HG02610 (cell line): ENCODE data around the gene POU2F3.
"Not testable (repeated sequence)": the region's sequence is repeated elsewhere in the genome, so short reads cannot be mapped to it uniquely, and the experiment has no call there.

ENCODE experiments used
- ATAC-seq: cut with Tn5 transposase; IDR thresholded peaks from one replicate; pipeline ENCODE4 v1.9.1; 2021; ENCODE audit warnings: mild to moderate bottlenecking, moderate library complexity; ENCODE audit not compliant: unreplicated experiment

The POU2F3 gene

DNA sequence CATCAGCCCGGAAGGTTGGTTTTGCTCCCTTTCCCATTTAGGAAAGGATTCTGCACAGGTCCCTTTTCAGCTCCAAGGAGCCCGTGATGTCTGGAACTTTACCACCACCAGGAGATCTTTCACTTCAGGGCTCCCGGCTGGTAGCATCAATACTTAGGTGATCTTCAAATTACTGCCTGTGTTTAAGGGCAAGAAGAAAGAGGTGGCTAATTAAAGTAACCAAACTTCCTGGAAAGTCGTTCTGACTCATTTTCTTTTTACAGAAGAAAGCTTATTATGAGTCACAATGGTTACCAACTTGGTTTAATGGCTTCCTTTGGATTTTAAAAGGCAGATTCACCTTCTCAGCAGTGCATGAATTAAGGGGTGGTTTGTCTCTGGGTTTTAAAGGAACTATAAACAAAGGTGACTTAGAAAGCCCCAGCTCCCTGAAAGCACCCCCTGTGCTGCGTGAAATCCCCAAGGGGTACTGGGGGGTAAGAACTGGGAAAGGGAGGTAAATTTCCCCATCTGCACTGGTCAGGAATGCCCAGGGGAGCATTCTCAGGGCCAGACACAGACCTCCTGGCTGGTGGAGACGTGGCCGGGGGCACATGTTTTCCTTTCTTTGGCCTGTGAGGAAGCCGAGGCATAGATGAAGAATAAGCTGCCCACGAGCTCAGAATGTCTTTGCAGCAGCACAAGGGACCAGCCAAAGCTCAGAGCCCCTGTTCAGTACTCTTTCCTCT lies 8.8 kb downstream of the POU2F3 start:
- ATAC-seq, result peak; percentile 70

DNA sequence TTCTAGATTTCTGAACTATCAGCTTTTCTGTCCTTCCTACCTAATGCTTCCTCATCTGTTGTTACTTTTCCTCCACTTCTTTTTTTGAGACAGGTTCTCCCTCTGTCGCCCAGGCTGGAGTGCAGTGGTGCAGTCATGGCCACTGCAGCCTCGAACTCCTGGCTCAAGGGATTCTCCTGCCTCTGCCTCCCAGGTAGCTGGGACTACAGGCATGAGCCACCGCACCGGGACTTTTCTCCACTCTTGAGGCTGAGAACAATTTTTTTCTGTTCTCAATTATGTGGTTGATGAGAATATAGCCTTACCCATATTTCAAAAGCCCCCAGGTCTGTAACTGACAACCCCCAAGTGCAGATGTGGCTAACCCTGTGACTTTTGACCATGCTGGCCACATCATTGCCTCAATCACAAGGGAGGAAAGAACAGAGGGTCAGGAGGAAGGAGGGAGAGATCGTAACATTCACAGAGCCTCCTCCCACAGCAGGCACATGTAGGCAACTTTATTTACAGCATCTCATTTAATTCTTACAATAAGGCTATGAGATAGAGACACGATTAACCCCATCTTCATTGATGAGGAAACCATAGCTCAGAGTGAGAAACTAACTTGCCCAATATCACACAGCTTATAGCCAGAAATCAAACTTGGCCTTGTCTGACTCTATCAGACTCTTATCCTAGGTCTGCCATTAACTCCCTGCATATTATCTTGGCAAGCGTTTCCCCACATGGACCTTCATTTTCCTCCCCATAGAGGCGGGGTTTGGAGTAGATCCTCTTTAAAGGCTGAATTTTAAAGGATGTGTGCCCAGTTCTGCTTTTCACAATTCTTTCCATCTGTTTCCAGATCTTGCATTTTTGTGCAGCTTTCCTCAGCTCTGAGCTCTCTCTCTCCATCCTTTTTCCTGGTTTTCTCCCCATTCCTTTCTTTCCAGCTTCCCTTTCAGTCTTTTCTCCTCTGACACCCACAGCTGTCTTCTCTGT lies 9.6 kb downstream of the POU2F3 start:
- peak; percentile 23 for ATAC-seq

DNA sequence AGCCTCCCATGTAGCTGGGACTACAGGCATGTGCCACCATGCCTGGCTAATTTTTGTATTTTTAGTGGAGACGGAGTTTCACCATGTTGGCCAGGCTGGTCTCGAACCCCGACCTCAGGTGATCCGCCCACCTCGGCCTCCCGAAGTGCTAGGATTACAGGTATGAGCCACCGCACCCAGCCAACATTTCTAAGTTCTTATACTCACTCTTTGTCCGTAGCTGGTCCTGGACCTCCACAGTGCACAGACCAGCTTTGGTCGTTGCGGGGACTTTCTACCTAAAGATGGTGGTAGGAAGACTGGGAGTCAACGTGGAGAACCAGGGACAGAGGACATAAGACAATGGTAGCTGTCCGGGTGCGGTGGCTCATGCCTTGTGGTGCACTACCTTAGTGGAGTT lies 13.4 kb downstream of the POU2F3 start:
- ATAC-seq, result not testable (repeated sequence)

DNA sequence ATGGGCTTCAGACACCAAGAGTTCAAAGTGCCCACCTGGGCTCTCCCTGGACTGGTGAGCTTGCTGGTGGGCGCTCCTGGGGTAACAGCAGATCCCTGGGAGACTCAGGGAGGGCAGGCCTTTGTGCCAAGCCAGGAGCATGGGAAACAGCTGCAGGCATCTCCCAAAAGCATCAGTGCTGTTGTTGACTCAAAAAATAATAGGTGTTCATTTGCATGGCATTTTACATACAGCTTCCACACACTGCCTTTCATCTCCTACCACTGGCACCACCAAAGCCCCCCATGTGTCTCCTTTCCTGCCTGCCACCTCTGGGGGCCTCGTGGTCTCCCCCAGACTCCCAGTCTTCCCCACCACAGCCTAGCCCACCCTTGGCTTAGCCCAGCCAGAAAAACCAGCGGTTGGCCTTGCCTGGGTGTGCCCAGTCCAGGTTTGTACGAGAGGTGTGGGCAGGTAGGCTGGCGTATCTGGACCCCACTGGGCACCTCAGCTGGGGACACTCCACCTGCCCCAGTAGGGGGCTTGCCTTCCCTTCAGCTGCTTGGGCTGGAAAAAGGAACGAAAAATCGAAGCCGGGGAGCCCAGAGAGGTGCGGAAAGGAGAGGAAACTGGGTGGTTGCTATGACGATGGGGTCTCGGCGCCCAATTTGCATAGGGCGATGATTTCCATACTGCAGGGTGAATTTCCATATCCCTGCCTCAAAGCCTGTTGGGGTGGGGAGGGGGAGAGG lies 15.0 kb downstream of the POU2F3 start:
- ATAC-seq, result peak; percentile 83

- ATAC-seq, result no peak
Measured at GRCh38 chr11:120255519-120255866, 15.6 kb downstream of the POU2F3 start.

DNA sequence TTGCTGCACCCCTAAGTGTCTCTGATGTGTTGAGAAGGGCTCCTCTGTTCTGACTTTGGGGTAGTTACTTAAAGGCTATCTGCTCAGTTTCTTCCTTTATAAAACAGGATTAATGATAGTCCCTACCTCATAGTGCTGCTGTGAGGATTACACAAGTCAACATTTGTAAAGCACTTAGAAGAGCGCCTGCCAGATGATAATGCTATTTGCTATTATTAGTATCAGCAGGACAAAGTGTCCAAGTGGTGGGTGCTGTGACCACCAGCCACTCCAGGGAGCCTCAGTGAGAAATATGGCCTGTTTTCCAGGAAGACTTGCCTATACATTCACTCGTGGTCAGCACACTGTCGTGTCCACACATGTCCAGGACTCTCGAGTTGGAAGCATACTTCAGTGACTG lies 16.2 kb downstream of the POU2F3 start:
- no peak for ATAC-seq

GRCh38 chr11:120256779-120257178 lies 16.8 kb downstream of the POU2F3 start:
- ATAC-seq, result no peak

DNA sequence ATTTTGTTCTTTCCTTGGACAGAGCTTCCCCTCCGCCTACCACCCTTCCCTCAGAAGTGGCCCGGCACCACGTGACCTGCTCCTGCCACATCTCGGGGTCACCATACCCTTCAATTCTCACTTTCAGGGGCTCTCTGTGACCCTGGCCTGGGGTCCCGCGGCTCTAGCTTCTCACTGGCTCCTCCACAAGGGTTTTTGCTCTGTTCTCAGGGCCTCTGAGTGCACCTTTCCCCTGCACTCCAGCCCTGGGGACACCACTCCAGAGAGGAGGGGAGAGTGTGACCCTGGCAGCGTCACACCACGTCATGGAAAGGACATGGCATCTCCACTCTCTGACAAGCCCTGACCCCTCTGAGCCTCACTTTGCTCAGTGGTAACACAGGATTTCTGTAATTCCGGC lies 17.4 kb downstream of the POU2F3 start:
- no peak for ATAC-seq

GRCh38 chr11:120258661-120259060 lies 18.7 kb downstream of the POU2F3 start:
- ATAC-seq, result no peak

DNA sequence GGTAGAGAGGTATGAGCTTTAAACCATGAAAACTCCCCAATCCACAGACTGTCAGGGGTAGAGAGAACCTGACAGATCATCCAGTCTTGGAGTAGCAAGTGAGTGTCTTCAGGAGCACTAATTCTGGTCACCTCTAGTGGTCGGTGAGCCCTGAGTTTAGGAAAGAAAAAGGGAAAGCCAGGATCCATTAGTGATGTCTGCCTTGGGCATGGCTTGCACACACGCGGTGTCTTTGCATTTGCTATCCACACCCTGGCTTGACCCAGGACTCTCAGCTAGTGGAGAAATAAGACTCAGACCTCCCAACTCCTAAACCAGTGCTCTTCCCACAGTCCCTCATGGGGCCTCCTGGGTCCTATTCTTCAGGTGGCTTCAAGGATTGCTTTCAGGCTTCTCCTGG lies 19.3 kb downstream of the POU2F3 start:
- no peak for ATAC-seq

DNA sequence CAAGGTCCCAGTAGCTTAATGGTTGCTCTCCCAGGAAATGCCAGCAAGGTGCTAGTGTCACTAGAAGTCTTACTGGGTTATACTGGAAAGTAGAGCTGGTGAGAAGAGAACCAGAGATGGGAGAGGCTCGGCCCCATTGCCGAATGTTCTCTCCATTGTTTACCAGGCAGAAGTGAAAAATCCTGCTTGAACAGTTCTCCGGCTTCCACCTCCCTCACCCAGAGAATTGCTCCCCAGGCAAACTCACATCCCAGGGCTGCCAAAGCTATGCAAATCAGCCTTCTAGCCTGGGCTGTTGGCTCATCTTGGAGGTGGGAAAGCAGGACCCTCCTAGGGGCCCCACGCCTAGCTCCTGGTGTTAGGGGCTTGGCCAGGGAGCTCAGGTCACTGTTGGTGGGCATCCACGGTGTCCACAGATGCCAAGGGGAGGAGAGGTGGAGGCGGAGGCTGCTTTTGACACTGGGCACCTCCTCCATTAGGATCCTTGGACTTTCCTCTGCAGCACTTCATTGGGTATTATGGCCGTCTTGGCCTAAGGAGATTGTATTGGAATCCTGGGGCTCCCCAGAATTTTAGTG lies 20.1 kb downstream of the POU2F3 start:
- no peak for ATAC-seq

DNA sequence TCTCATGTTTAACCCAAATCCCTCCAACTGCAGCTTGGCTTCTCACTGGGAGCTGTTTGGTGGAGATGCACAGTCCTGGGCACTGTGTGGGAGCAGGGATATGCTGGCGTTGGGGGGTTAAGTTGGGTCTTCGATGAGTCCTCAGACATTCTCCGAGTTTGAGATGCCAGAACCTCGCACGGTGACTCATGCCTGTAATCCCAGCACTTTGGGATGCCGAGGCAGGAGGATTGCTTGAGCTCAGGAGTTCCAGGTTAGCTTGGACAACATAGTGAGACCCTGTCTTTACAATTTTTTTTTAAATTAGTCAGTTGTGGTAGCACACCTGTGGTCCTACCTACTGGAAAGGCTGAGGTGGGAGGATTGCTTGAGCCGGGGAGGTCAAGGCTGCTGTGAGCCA lies 20.7 kb downstream of the POU2F3 start:
- no peak for ATAC-seq

GRCh38 chr11:120261321-120261720 lies 21.4 kb downstream of the POU2F3 start:
- ATAC-seq, result no peak

GRCh38 chr11:120261931-120262330 lies 22.0 kb downstream of the POU2F3 start:
- ATAC-seq, result no peak

DNA sequence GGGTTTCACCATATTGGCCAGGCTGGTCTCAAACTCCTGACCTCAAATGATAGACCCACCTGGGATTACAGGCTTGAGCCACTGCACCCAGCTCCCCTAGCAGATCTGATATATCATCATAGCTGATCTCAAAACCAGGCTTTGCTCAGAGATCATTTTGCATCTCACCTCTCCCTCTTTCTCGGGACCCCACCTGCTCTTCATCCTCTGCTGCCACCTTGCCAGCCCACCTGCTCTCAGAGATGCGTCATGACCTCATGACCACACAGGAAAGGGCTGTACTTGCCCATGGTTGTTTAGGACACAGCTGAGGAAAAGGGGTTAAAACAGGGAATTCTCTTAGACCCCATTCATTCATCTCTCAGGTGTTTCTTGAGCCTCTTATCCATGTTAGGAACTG lies 27.4 kb downstream of the POU2F3 start:
- no peak for ATAC-seq

- ATAC-seq, result no peak
Measured at GRCh38 chr11:120268686-120269085, 28.7 kb downstream of the POU2F3 start.

- no peak for ATAC-seq
Measured at GRCh38 chr11:120270386-120270785, 30.4 kb downstream of the POU2F3 start.

- no peak for ATAC-seq
Measured at GRCh38 chr11:120271672-120272071, 31.7 kb downstream of the POU2F3 start.

GRCh38 chr11:120272303-120272702 lies 32.4 kb downstream of the POU2F3 start:
- no peak for ATAC-seq

DNA sequence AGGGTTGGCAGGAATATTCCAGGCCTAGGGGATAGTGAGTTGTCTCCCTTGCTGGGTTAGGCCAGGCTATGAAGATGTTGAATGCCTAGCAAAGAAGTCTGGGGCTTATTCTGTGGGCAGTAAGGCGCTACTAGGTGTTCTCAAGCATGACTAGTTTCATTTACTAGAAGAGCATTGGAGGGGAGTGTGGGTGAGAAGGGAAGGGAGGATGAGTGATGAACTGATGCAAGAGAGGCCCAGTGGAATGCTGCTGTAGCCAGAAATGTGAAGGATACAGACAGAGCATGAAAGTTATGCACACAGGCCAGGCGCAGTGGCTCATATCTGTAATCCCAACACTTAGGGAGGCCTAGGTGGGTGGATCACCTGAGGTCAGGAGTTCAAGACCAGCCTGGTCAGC lies 33.5 kb downstream of the POU2F3 start:
- no peak for ATAC-seq

DNA sequence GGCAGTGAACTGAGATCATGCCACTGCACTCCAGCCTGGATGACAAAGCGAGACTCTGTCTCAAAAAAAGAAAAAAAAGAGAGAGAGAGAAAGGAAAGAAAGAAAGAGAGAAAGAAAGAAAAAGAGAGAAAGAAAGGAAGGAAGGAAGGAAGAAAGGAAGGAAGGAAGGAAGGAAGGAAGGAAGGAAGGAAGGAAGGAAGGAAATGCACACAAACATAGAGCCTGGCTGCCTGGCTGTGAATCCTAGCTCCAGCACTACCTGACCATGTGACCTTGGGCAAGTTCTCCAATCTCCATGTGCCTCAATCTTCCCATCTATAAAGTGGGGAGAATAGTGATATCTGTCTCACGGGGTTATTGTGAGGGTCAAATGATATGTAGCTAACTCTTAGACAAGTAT lies 34.0 kb downstream of the POU2F3 start:
- not testable (repeated sequence) for ATAC-seq
